Activated naive CD4-positive, alpha-beta T cell treated with Interleukin-2 at 50 U/mL for 16 hours (primary cell): Measurements from ENCODE around the gene ADAM22.

Source experiments
- DNase-seq: peaks from one replicate; pipeline ENCODE4 v3.0.0-alpha.2; 2020

Gene ADAM22

GRCh38 chr7:87960239-87960638, 26.2 kb downstream of the ADAM22 start:
- DNase-seq: no peak

- no peak for DNase-seq
These were observed 27.7 kb downstream of the ADAM22 start for GRCh38 chr7:87961754-87962153.

- no peak for DNase-seq
These were observed 32.2 kb downstream of the ADAM22 start for GRCh38 chr7:87966271-87966670.

GRCh38 chr7:87968021-87968420, 34.0 kb downstream of the ADAM22 start:
- DNase-seq: no peak

GRCh38 chr7:87982116-87982515, 48.1 kb downstream of the ADAM22 start:
- no peak for DNase-seq

- no peak for DNase-seq
These were observed 50.0 kb downstream of the ADAM22 start for GRCh38 chr7:87984088-87984487.

- no peak for DNase-seq
These were observed 59.2 kb downstream of the ADAM22 start for GRCh38 chr7:87993269-87993668.

GRCh38 chr7:87999261-87999660, 65.2 kb downstream of the ADAM22 start:
- DNase-seq: no peak

- DNase-seq: no peak
These were observed 67.9 kb downstream of the ADAM22 start for GRCh38 chr7:88001744-88002530.

GRCh38 chr7:88002617-88003016, 68.6 kb downstream of the ADAM22 start:
- no peak for DNase-seq

GRCh38 chr7:88003581-88003980, 69.5 kb downstream of the ADAM22 start:
- DNase-seq: no peak

GRCh38 chr7:88005191-88005590, 71.1 kb downstream of the ADAM22 start:
- no peak for DNase-seq

GRCh38 chr7:88009651-88010050, 75.6 kb downstream of the ADAM22 start:
- no peak for DNase-seq

GRCh38 chr7:88012086-88012485, 78.0 kb downstream of the ADAM22 start:
- DNase-seq: no peak

GRCh38 chr7:88013981-88014380, 79.9 kb downstream of the ADAM22 start:
- no peak for DNase-seq

- no peak for DNase-seq
These were observed 80.5 kb downstream of the ADAM22 start for GRCh38 chr7:88014581-88014980.

- DNase-seq: no peak
These were observed 81.3 kb downstream of the ADAM22 start for GRCh38 chr7:88015309-88015708.

GRCh38 chr7:88018501-88018900, 84.5 kb downstream of the ADAM22 start:
- DNase-seq: no peak

- no peak for DNase-seq
These were observed 87.1 kb downstream of the ADAM22 start for GRCh38 chr7:88020953-88021665.

- no peak for DNase-seq
These were observed 93.7 kb downstream of the ADAM22 start for GRCh38 chr7:88027724-88028123.

GRCh38 chr7:88034083-88034695, 100.1 kb downstream of the ADAM22 start:
- DNase-seq: no peak

GRCh38 chr7:88037050-88037449, 103.0 kb downstream of the ADAM22 start:
- DNase-seq: no peak

GRCh38 chr7:88040694-88041093, 106.6 kb downstream of the ADAM22 start:
- DNase-seq: no peak

- DNase-seq: no peak
These were observed 107.5 kb downstream of the ADAM22 start for GRCh38 chr7:88041583-88041982.
